Kidney (tissue), 14 donors: ENCODE measurements around the gene ZFHX2. TPM values are rescaled to one million over a fixed set of nuclear protein-coding genes. Genes with fewer than 3 reads are reported as not detected.

ENCODE experiments used
- DNase-seq, 5 donors: peaks; one replicate each; pipeline ENCODE4 v3.0.0-alpha.2; 2013 to 2020
- FAIRE-seq: peaks from 2 replicates; lab custom pipeline; 2012; peaks lifted over from hg19 to GRCh38; lab: Jason Lieb, UNC
- H3K27ac ChIP-seq, 2 donors: one replicate each; pipeline ENCODE4 v1.7.0; 2013; ENCODE audit warnings: low read depth in 2 of 2, low read length in 2 of 2, inconsistent platforms in 1 of 2
- H3K27me3 ChIP-seq: one replicate; pipeline ENCODE4 v1.7.1; 2013; ENCODE audit warnings: low read length, inconsistent platforms; ENCODE audit not compliant: control insufficient read depth, insufficient read depth
- H3K36me3 ChIP-seq, 3 donors: one replicate each; pipeline versions ENCODE4 v1.7.0 to v1.7.1; 2013; ENCODE audit warnings: low read length in 3 of 3, control low read depth in 1 of 3, inconsistent platforms in 1 of 3; ENCODE audit not compliant: insufficient read depth in 3 of 3, control insufficient read depth in 2 of 3
- H3K4me1 ChIP-seq, 3 donors: one replicate each; pipeline versions ENCODE4 v1.7.0 to v1.7.1; 2013; ENCODE audit warnings: low read length in 3 of 3, inconsistent platforms in 1 of 3, low read depth in 1 of 3; ENCODE audit not compliant: control insufficient read depth in 2 of 3, insufficient read depth in 2 of 3
- H3K4me3 ChIP-seq, 3 donors: one replicate each; pipeline versions ENCODE4 v1.7.0 to v1.8.1; 2013; ENCODE audit warnings: low read length in 3 of 3, control low read depth in 1 of 3, inconsistent platforms in 1 of 3
- H3K9ac ChIP-seq, 3 donors: one replicate each; pipeline versions ENCODE4 v1.7.0 to v1.7.1; 2013; ENCODE audit warnings: low read length in 3 of 3, control low read depth in 1 of 3, inconsistent platforms in 1 of 3
- H3K9me3 ChIP-seq, 3 donors: one replicate each; pipeline versions ENCODE4 v1.7.0 to v1.7.1; 2013; ENCODE audit warnings: low read length in 3 of 3, control low read depth in 1 of 3, inconsistent platforms in 1 of 3; ENCODE audit not compliant: control insufficient read depth in 2 of 3, insufficient read depth in 1 of 3
- CTCF ChIP-seq: IDR thresholded peaks from 3 replicates; pipeline ENCODE4 v1.5.1; 2012; ENCODE audit warnings: mild to moderate bottlenecking, moderate library complexity, borderline replicate concordance; ENCODE audit not compliant: insufficient read depth; ENCODE audit errors: extremely low read depth
- intact Hi-C: fragments of 100-400 bp; cut with DNase I; formaldehyde crosslinking; loops from one replicate; pipeline ENCODE4 v1.11.1; 2022
- polyA plus RNA-seq: library from polyadenylated mRNA; stranded (reverse); fragments of 350-450 nt; fragmentation: Illumina TruSeq; extraction: RNeasy Lipid Tissue Mini Kit (QIAGEN cat#74804); gene quantifications from one replicate; pipeline ENCODE4 v1.2.3, GENCODE V29; 2014; ENCODE audit warnings: low read depth, low replicate concordance; ENCODE audit not compliant: insufficient read depth
- total RNA-seq: library from RNA; stranded (reverse); fragmentation: NEBNext Ultra II Directional; extraction: Animal tissue kit (Norgen Biotek cat#: 25700); gene quantifications from one replicate; pipeline ENCODE4 v1.2.1, GENCODE V29; 2021
- donor health status: control.
- donor health status: control.
- donor health status: control.
- donor health status: control.
- donor health status: control.
- donor health status: DM: yes; HTN: yes; CAD: no.
- donor health status: Normal renal cell carcinoma (clear cell type).

Gene ZFHX2
- total and polyA plus RNA-seq, 2 donors from 2014 or later: 4.9 to 6.1 TPM

DNA sequence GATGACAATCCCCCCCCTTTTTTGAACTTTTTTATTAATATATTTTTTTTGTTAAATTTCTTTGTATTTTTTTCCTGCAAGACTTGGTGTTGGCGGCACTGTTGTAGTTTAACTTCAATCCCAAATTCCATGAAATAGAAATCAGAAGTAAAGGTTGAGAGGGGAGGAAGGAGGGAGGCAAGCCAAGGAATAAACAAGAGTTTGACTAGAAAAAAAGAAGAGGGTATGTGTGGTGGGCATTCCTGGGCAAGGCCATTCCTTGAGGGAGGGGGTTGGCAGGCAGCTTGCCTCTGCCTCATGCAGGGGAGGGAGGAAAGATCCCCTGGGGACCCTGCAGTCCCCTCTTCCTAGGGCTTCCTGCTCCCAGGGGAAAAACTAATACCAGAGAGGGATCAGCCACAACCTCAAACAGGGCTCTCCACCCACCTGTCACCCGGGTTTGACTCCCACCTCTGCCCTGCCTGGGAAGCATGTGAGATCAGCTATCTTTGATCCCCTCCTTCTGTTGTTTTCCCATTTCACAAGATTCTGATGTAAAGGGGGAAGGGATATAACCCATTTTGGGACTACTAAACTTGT is 16.5 kb upstream of the ZFHX2 start:
- H3K9me3 ChIP-seq: no peaks in the 10 kb centered on the region
- H3K9ac ChIP-seq: peak overlapping the region; percentile 19 to 65 (median 24)
- H3K4me1 ChIP-seq: peaks cover 2 to 19% (median 6%) of the 10 kb centered on the region in 3 donors
- no peak overlapping the region for H3K27ac ChIP-seq
- FAIRE-seq: no peak
- peak overlapping the region in 2 of 3 donors; percentile 74 to 82 for H3K4me3 ChIP-seq
- intact Hi-C loops: no loop called here
- peak in 1 of 5 donors; percentile 38 for DNase-seq
- no peaks in the 10 kb centered on the region for H3K27me3 ChIP-seq
- TF ChIP-seq CTCF: no peak
- peaks cover 0 to 4% (median 0%) of the 10 kb centered on the region in 3 donors for H3K36me3 ChIP-seq

GRCh38 chr14:23567186-23568020 is 15.8 kb upstream of the ZFHX2 start, which contains the start of gene AP1G2:
Gene AP1G2, minus strand, starts transcription at chr14:23567791. Its CDS starts 477 bp downstream, at chr14:23567314.
- no peaks in the 10 kb centered on the region for H3K9me3 ChIP-seq
- peaks cover 0 to 4% (median 0%) of the 10 kb centered on the region in 3 donors for H3K36me3 ChIP-seq
- H3K27ac ChIP-seq: peak within 1 kb of the TSS; percentile 41 to 55
- H3K4me1 ChIP-seq: peaks cover 2 to 19% (median 6%) of the 10 kb centered on the region in 3 donors
- TF ChIP-seq CTCF: no peak
- no peaks in the 10 kb centered on the region for H3K27me3 ChIP-seq
- H3K4me3 ChIP-seq: peak within 1 kb of the TSS; percentile 74 to 82 (median 74)
- FAIRE-seq (no peak), DNase-seq (peak; percentile 89 to 95 (median 92))
- H3K9ac ChIP-seq: peak within 1 kb of the TSS; percentile 56 to 77 (median 65)
- intact Hi-C loops: no loop called here

- intact Hi-C loops: no loop called here
- FAIRE-seq: no peak
- H3K36me3 ChIP-seq: peaks cover 0 to 7% (median 4%) of the 10 kb centered on the region in 3 donors
- H3K9ac ChIP-seq: peak overlapping the region in 2 of 3 donors; percentile 26 to 77
- no peak for TF ChIP-seq CTCF
- peak overlapping the region; percentile 74 to 82 (median 74) for H3K4me3 ChIP-seq
- peak overlapping the region in 1 of 2 donors; percentile 15 for H3K27ac ChIP-seq
- peaks cover 2 to 15% (median 6%) of the 10 kb centered on the region in 3 donors for H3K4me1 ChIP-seq
- H3K27me3 ChIP-seq: no peaks in the 10 kb centered on the region
- DNase-seq: no peak
- H3K9me3 ChIP-seq: no peaks in the 10 kb centered on the region
Observed at GRCh38 chr14:23566778-23567185, 15.2 kb upstream of the ZFHX2 start.
